Measurements from ENCODE around the gene STAC. TPM values are rescaled to one million over a fixed set of nuclear protein-coding genes. Genes with fewer than 3 reads are reported as not detected.

Gene STAC
- total RNA-seq, 4 donors from 2014 or later: 3.1 to 12.9 (median 11.5) TPM

DNA sequence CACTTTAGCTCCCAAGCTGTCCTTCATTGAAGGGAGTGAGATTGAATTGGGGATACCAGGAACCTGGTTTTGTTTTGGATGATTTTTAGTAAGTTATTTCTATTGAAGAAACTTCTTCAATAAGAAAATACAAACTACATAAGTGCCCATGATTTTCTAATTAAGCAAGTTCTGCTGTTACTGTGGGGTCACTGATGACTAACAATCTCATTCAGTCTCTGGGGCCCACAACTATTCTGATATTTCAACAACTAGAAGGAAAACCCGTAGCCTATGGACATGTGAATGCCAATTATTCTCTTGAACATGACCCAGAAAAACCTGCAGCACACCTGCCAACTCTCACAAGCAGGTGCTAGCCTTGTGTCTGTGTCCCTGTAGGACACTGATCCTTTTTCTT, 199.4 kb downstream of the STAC start:
- H3K27ac ChIP-seq: no peak overlapping the region
- peaks cover 0 to 21% (median 0%) of the 10 kb centered on the region in 3 donors for H3K9me3 ChIP-seq
- no peak overlapping the region for H3K4me3 ChIP-seq
- no peaks in the 10 kb centered on the region for H3K36me3 ChIP-seq
- TF ChIP-seq, protein P1, sequence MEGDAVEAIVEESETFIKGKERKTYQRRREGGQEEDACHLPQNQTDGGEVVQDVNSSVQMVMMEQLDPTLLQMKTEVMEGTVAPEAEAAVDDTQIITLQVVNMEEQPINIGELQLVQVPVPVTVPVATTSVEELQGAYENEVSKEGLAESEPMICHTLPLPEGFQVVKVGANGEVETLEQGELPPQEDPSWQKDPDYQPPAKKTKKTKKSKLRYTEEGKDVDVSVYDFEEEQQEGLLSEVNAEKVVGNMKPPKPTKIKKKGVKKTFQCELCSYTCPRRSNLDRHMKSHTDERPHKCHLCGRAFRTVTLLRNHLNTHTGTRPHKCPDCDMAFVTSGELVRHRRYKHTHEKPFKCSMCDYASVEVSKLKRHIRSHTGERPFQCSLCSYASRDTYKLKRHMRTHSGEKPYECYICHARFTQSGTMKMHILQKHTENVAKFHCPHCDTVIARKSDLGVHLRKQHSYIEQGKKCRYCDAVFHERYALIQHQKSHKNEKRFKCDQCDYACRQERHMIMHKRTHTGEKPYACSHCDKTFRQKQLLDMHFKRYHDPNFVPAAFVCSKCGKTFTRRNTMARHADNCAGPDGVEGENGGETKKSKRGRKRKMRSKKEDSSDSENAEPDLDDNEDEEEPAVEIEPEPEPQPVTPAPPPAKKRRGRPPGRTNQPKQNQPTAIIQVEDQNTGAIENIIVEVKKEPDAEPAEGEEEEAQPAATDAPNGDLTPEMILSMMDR (IDR thresholded peaks at IDR 0.05): no peak
- no peak for TF ChIP-seq EP300 (IDR thresholded peaks at IDR 0.05)
- no peak for TF ChIP-seq POLR2AphosphoS5 (IDR thresholded peaks at IDR 0.05)
- no peak for TF ChIP-seq POLR2A (IDR thresholded peaks at IDR 0.05)
- 56 to 86% methylated on average over 1 of the region's 1 CpG for WGBS, 2 donors (ENCODE audit: low coverage in 1 of 2)
- no peaks in the 10 kb centered on the region for H3K4me1 ChIP-seq
- ATAC-seq: no peak
- no peaks in the 10 kb centered on the region for H3K27me3 ChIP-seq

DNA sequence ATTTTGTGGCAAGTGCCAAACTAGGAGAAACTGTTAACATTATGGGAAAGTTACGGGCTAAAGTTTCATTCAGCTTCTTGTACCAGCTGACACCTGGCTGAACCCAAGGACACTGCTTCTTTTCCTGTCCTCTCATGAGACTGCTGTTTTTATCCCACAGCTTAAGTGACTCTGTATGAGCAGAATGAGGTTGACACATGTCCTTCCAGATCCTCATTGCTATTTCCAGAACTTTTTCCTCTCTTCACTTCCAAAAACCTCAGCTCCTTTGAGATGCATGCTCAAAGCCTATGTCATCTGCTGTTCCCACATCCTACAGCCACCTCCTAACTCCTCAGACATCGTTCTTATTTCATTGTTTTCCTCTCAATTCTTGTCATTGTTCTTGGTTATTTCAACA, 200.4 kb downstream of the STAC start:
- H3K4me1 ChIP-seq: no peaks in the 10 kb centered on the region
- no peak overlapping the region for H3K27ac ChIP-seq
- H3K4me3 ChIP-seq: no peak overlapping the region
- ATAC-seq: no peak
- 58 to 59% methylated on average over 2 of the region's 2 CpGs for WGBS, 2 donors (ENCODE audit: low coverage in 1 of 2)
- H3K27me3 ChIP-seq: no peaks in the 10 kb centered on the region
- no peaks in the 10 kb centered on the region for H3K36me3 ChIP-seq
- TF ChIP-seq POLR2AphosphoS5 (IDR thresholded peaks at IDR 0.05) (no peak), POLR2A (IDR thresholded peaks at IDR 0.05) (no peak), EP300 (IDR thresholded peaks at IDR 0.05) (no peak)
- TF ChIP-seq, protein P1 (IDR thresholded peaks at IDR 0.05): no peak
- H3K9me3 ChIP-seq: peaks cover 0 to 20% (median 0%) of the 10 kb centered on the region in 3 donors

DNA sequence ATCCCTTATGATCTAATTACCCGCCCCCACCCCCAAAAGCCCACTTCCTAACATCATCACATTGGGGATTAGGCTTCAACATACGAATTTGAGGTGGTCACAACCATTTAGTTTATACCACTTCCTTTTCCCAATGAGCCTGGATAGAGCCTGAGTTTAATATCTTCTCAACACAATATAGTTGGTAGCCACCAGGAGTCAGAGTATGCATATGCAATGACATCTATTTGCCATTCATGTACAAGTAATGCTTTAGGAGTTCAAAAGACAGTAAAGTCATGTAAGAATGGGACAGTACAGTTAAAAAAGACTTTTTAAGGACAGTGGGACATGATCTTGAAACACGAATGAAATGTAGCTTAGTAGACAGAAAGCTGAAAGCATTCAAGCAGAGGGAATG, 211.7 kb downstream of the STAC start:
- WGBS, 2 donors (ENCODE audit: low coverage in 1 of 2): 78% methylated on average over 2 of the region's 3 CpGs; no CpG with 5 or more reads in 1 of the 2 donors
- peaks cover 0 to 17% (median 0%) of the 10 kb centered on the region in 3 donors for H3K9me3 ChIP-seq
- no peak for TF ChIP-seq POLR2AphosphoS5 (IDR thresholded peaks at IDR 0.05)
- TF ChIP-seq EP300 (IDR thresholded peaks at IDR 0.05): no peak
- TF ChIP-seq POLR2A (IDR thresholded peaks at IDR 0.05): no peak
- TF ChIP-seq, protein P1 (IDR thresholded peaks at IDR 0.05): no peak
- no peaks in the 10 kb centered on the region for H3K4me1 ChIP-seq
- no peaks in the 10 kb centered on the region for H3K27me3 ChIP-seq
- H3K36me3 ChIP-seq: no peaks in the 10 kb centered on the region
- ATAC-seq: no peak
- no peak overlapping the region for H3K4me3 ChIP-seq
- no peak overlapping the region for H3K27ac ChIP-seq

GRCh38 chr3:36595511-36595910, 215.2 kb downstream of the STAC start:
- no peak for ATAC-seq
- TF ChIP-seq EP300 (IDR thresholded peaks at IDR 0.05) (no peak), POLR2AphosphoS5 (IDR thresholded peaks at IDR 0.05) (no peak), POLR2A (IDR thresholded peaks at IDR 0.05) (no peak)
- TF ChIP-seq, protein P1 (IDR thresholded peaks at IDR 0.05): no peak
- WGBS, 2 donors (ENCODE audit: low coverage in 1 of 2): 57 to 100% methylated on average over 1 of the region's 1 CpG
- Histone ChIP-seq H3K27me3 (no peaks in the 10 kb centered on the region), H3K4me1 (no peaks in the 10 kb centered on the region), H3K4me3 (no peak overlapping the region), H3K9me3 (no peaks in the 10 kb centered on the region), H3K36me3 (no peaks in the 10 kb centered on the region), H3K27ac (no peak overlapping the region)

GRCh38 chr3:36596419-36596818, 216.1 kb downstream of the STAC start:
- ATAC-seq: no peak
- no peak overlapping the region for H3K4me3 ChIP-seq
- no peaks in the 10 kb centered on the region for H3K9me3 ChIP-seq
- TF ChIP-seq EP300 (IDR thresholded peaks at IDR 0.05) (no peak), POLR2A (IDR thresholded peaks at IDR 0.05) (no peak), POLR2AphosphoS5 (IDR thresholded peaks at IDR 0.05) (no peak)
- TF ChIP-seq, protein P1 (IDR thresholded peaks at IDR 0.05): no peak
- H3K27ac ChIP-seq: no peak overlapping the region
- no peaks in the 10 kb centered on the region for H3K36me3 ChIP-seq
- no peaks in the 10 kb centered on the region for H3K27me3 ChIP-seq
- WGBS, 2 donors (ENCODE audit: low coverage in 1 of 2): 78 to 83% methylated on average over 1 to 2 of the region's 2 CpGs
- H3K4me1 ChIP-seq: no peaks in the 10 kb centered on the region
